Posterior vena cava (tissue), 2 donors: ENCODE data around the gene LRRC4C. TPM values are rescaled to one million over a fixed set of nuclear protein-coding genes. Genes with fewer than 3 reads are reported as not detected.
"Not testable (repeated sequence)": the region's sequence is repeated elsewhere in the genome, so short reads cannot be mapped to it uniquely, and the experiment has no call there.

ENCODE experiments used
- DNase-seq: peaks from one replicate; pipeline ENCODE4 v3.0.0-alpha.2; 2020; ENCODE audit warnings: low spot score
- intact Hi-C, 2 donors: fragments of 100-400 bp; cut with DNase I; formaldehyde crosslinking; loops; one replicate each; pipeline versions ENCODE4 v1.14.1 to v1.14.2; 2022 to 2023
- total RNA-seq, 2 donors: library from RNA; stranded (reverse); fragmentation: NEBNext Ultra II Directional; extraction: Animal tissue kit (Norgen Biotek cat#: 25700); gene quantifications; one replicate each; pipeline ENCODE4 v1.2.1, GENCODE V29; 2021
- donor health status: DM: yes; HTN: yes; CAD: no.
- donor health status: DM: yes; HTN: yes; CAD: no.

Gene LRRC4C
- total RNA-seq, 2 donors from 2014 or later, result 0.48 to 0.69 TPM

DNA sequence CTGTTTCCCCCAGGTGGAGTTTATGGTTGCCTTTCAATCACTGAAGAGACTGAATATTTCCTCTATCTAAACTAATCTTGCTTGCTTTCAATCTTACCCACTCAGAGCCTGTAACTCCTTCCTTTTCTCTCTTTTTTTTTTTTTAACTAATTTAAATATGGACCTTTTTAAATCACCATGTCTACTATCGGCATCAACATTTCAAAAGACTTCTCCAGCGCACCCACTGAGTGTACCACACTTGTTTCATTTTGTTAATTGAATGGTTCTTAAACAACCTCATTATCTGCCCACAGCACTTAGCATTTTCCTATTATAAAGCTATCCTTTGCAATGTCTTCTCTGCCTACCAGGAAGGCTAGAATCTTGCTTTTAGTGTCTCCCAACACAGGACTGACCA lies 1212.5 kb downstream of the LRRC4C start:
- no peak for DNase-seq
- intact Hi-C loops, result no loop called here

DNA sequence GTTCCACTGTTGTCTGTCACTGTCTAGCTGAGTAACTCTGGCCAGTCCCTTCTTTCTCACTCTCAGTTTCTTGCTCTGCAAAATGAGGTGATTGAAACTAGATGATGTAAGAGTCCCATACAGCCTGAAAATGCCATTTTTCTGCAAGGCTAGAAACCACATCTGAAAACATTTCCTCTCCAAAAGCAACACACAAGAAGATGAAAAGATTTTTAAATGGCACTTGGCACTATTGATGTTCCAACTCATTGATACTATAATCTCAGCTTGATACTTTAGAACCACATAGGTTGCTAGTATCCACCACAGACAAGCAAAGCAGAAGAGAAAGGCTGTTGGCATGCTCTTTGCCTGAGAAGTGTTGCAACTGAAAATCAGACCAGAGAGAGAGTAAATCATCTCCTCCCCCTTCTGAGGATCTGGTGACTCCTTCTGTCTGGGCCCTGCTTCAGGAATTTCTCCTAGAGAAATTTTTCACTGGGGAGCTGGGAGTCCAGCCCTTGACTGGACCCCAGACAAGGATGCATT lies 1217.9 kb downstream of the LRRC4C start:
- no peak for DNase-seq
- intact Hi-C loops, result no loop called here

DNA sequence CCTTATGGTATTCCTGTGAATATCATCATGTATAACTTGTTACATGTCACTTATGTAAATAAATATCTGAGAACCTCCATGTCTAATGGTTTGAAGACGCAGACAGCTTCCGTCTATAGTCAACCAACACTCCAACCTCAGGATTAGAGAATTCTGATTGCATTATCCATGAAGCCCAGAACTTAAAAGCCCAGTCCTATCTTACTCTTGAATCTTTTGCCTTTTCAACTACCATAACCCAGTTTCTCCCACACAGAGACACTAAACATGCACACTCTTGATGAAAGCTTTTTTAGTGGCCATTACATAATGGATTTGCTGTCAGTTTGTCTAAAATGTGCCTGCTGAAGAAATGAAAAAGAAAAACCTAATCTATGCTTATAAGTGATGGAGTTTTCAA lies 1219.2 kb downstream of the LRRC4C start:
- no peak for DNase-seq
- intact Hi-C loops, result no loop called here

- no peak for DNase-seq
- intact Hi-C loops, result no loop called here
Observed at GRCh38 chr11:40236526-40236925, 1222.9 kb downstream of the LRRC4C start.

- DNase-seq, result no peak
- intact Hi-C loops, result no loop called here
Observed at GRCh38 chr11:40235841-40236240, 1223.6 kb downstream of the LRRC4C start.

GRCh38 chr11:40230821-40231220 lies 1228.6 kb downstream of the LRRC4C start:
- no peak for DNase-seq
- intact Hi-C loops, result no loop called here

- no peak for DNase-seq
- intact Hi-C loops, result no loop called here
Observed at GRCh38 chr11:40228662-40229061, 1230.8 kb downstream of the LRRC4C start.

- no peak for DNase-seq
- intact Hi-C loops, result no loop called here
Observed at GRCh38 chr11:40227730-40228129, 1231.7 kb downstream of the LRRC4C start.

DNA sequence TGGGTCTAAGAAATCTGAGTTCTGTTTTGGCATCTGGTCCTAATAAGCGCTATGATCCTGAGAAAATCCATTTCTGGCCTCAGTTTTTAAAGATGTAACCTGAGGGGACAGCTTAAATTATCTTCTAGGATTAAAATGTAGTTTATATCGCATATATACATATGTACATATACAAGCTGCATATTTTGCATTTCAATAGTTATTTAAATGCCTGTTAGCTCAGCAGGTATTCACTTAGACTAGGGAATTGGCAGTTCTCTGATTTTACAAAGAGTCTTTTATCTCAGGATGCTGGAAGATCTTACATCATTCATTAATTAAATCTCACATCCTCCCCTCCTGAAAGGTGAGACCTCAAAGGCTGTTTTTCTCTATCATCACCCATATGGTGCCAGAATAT lies 1232.8 kb downstream of the LRRC4C start:
- no peak for DNase-seq
- intact Hi-C loops, result no loop called here

DNA sequence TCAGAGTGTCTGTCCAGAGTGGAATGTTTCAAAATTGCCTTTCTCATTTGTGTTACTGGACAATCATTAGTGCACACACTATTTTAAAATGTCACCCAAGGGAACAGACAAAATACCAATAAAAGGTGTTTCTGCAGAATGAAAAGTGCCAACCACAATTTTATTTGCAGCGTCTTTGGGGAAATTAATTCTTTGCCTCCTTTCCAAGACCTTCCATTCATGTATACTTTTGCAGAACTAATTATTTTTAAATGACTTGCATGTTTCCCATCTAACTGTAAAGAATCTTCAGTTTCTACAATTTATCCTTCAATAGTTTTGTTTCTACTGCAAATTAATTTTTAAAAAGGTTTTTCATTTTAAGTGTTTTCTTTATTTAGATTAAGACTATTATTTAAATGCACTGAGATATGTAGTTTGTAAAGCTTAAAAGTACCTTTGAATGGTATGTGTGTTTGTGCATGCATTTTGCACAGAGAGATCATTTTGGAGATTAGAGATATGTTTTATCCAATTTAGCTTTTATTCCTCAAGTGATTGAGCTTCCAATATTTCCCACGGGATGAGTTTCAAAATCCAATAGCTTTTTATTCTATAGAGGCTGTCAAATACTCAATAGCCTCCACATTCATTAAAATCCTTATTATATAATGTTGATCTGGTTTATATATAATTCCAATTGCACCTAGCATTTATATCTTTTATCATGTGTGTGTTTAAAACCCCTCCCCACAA lies 1235.7 kb downstream of the LRRC4C start:
- DNase-seq, result no peak
- intact Hi-C loops, result no loop called here

DNA sequence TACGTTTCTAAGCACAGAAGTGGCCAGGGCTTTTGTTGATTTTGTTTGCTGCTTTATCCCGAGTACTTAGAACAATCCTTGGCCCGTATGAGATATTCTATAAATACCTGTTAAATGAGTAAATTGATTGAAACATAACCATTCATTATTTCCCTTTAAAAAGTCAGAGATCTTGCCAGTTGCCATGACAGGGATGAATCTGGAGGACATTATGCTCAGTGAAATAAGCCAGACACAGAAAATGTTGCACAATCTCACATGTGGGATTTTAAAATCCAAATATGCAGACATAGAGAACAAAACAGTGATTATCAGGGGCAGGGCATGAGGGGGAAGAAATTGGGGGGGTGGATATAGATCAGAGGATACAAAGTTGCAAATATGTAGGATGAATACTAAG lies 1240.1 kb downstream of the LRRC4C start:
- intact Hi-C loops, result no loop called here

GRCh38 chr11:40215556-40215955 lies 1243.9 kb downstream of the LRRC4C start:
- no peak for DNase-seq
- intact Hi-C loops, result no loop called here

More for the DNA sequence above, 1240.1 kb downstream of the LRRC4C start:
- no peak for DNase-seq

GRCh38 chr11:40207416-40207815 lies 1252.0 kb downstream of the LRRC4C start:
- DNase-seq, result no peak
- intact Hi-C loops, result no loop called here

- DNase-seq, result no peak
- intact Hi-C loops, result no loop called here
Observed at GRCh38 chr11:40204228-40204627, 1255.2 kb downstream of the LRRC4C start.

- intact Hi-C loops, result no loop called here
- DNase-seq, result no peak
Observed at GRCh38 chr11:40203606-40204005, 1255.8 kb downstream of the LRRC4C start.

DNA sequence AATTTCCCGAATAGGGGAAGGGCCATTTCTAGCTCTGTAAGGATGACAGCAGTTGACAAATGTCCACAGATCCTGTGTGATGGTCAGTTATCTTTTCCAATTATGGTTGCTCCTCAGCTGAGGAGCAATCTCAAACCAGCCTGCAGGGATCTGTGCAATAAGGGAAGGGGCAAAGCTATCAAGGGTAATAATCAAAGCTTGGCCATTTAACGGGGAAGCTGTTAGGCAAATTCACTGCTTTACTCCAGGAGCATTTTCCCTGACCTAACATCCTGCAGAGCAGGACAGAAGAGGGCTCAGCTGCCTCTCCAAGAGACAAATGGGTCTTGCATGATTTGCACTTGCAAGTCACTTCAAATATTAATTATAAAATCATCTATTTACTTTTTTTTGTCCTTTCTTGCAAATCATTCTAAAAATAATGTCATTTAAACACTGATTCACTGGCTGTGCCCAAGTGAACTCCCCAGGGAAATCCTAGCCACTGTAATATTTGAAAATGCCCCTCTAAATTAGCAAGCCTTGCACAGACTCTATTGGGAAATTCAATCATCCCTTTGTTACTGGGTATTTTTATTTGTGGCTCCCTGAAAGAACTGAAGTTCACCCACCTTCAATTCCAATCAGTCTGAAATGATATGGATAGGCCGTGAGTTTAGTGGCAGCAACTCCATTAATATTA lies 1256.7 kb downstream of the LRRC4C start:
- intact Hi-C loops, result no loop called here
- DNase-seq, result no peak

DNA sequence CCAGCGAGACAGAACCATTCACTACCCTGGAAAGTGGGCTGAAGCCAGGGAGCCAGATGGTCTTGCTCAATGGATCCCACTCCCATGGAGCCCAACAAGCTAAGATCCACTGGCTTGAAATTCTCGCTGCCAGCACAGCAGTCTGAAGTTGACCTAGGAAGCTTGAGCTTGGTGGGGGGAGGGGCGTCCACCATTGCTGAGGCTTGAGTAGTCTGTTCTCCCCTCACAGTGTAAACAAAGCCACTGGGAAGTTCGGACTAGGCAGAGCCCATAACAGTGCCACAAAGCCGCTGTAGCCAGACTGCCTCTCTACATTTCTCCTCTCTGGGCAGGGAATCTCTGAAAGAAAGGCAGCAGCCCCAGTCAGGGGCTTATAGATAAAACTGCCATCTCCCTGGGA lies 1266.9 kb downstream of the LRRC4C start:
- intact Hi-C loops, result not testable (repeated sequence)

DNA sequence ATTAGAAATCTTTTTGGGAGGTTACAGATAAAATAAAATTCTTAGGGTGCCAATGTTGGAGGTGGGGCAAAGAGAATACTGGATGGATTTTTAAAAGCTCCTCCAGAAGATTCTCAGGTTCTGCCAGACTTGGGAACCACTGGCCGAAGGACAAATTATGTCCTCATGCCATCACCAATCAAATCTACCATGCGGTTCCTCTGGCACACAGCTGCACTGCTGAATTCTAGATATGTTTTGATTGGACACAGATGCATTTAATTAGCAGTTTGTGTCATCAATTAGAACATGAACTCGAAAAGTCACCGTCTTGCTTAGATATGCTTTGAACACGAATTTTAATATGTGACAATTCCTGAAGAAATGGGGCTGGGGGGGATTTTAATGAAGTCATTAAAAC lies 1269.2 kb downstream of the LRRC4C start:
- no peak for DNase-seq
- intact Hi-C loops, result no loop called here

More for the DNA sequence above, 1266.9 kb downstream of the LRRC4C start:
- not testable (repeated sequence) for DNase-seq

GRCh38 chr11:40188848-40189247 lies 1270.6 kb downstream of the LRRC4C start:
- DNase-seq, result no peak
- intact Hi-C loops, result no loop called here

DNA sequence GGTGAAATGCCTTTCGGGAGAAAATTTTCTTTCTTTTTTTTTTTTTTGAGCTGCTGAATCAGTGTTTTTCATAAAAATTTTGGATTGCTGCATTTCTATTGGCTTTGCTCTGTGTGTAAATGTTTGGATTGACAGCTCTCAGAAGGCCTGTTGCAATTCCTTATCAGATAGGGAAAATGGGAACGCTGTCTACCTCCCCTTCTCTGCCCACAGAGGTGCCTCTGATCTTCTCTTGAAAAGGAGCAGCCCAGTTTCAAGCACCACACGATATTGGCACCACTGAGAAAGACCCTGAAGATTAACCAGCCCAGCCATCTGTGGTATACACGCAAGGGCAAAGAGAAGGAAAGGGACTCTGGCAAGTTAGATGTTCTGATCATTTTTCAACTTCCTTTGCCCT lies 1272.2 kb downstream of the LRRC4C start:
- intact Hi-C loops, result no loop called here
- no peak for DNase-seq
